ENCODE results near the gene LRP1-AS. TPM values are rescaled to one million over a fixed set of nuclear protein-coding genes. Genes with fewer than 3 reads are reported as not detected.

The LRP1-AS gene
- total RNA-seq, 1 experiment from 2014 or later = not detected

- Histone ChIP-seq H3K4me1 (ENCODE audit: control insufficient read depth, insufficient read depth, low read length) (no peaks in the 10 kb centered on the region), H3K9me3 (ENCODE audit: control insufficient read depth, insufficient read depth, low read depth, low read length) (no peaks in the 10 kb centered on the region), H3K27me3 (ENCODE audit: control insufficient read depth, insufficient read depth, low read length) (no peaks in the 10 kb centered on the region), H3K36me3 (ENCODE audit: control insufficient read depth, insufficient read depth, low read length) (no peaks in the 10 kb centered on the region), H3K27ac (ENCODE audit: low read length) (no peak overlapping the region), H3K4me3 (ENCODE audit: low read depth in 2 of 2, low read length in 2 of 2) (no peak overlapping the region)
- in situ Hi-C loops (cut with HindIII; ENCODE audit: low pct_unique_long_range_greater_than_20kb, low sequenced_read_pairs) (no loop called here), intact Hi-C loops (cut with micrococcal nuclease; ENCODE audit: unreplicated experiment) (loop anchor here (2.0 kb wide), 1 partner anchor 53 kb away; no protein-coding TSS in a partner anchor)
- ATAC-seq = no peak
- BruUV-seq (replicated peaks) = no TSS peak
- ChIA-PET CTCF (no interaction called here), POLR2A (no interaction called here)
- TF ChIP-seq TCF7L2 (IDR thresholded peaks at IDR 0.05; ENCODE audit: low read depth, low read length) (no peak), SIN3A (IDR thresholded peaks at IDR 0.05; ENCODE audit: borderline replicate concordance, insufficient read depth, low read depth, low read length) (no peak)
- DNase-seq (ENCODE audit: low read depth, low spot score) = no peak
Observed at GRCh38 chr12:57177354-57177753, 29.9 kb upstream of the LRP1-AS start.

DNA sequence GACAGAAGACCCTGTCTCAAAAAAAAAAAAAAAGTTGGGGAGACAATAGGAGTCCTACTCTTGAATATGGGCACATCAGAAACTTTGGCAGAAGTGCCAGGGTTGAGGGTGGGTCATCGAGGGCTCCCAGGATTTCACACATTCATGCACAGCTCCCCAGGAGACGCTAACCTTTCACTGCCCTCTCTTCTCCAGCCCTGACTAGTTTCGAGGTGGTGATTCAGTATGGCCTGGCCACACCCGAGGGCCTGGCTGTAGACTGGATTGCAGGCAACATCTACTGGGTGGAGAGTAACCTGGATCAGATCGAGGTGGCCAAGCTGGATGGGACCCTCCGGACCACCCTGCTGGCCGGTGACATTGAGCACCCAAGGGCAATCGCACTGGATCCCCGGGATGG is 29.4 kb upstream of the LRP1-AS start:
- BruUV-seq (replicated peaks) = no TSS peak
- TF ChIP-seq SIN3A (IDR thresholded peaks at IDR 0.05; ENCODE audit: borderline replicate concordance, insufficient read depth, low read depth, low read length) (no peak), CTCF (IDR thresholded peaks at IDR 0.05) (no peak), TCF7L2 (IDR thresholded peaks at IDR 0.05; ENCODE audit: low read depth, low read length) (no peak), POLR2AphosphoS5 (IDR thresholded peaks at IDR 0.05; ENCODE audit: low read depth, low read length) (no peak), REST (IDR thresholded peaks at IDR 0.05; ENCODE audit: insufficient read depth in 1 of 2, low read depth in 2 of 2, low read length in 1 of 2) (no peak)
- no peak for DNase-seq (ENCODE audit: low read depth, low spot score)
- intact Hi-C loops (cut with micrococcal nuclease; ENCODE audit: unreplicated experiment) (loop anchor here (2.0 kb wide), 1 partner anchor 52 kb away; no protein-coding TSS in a partner anchor), in situ Hi-C loops (cut with HindIII; ENCODE audit: low pct_unique_long_range_greater_than_20kb, low sequenced_read_pairs) (no loop called here)
- POLR2A ChIA-PET = no interaction called here
- no peak overlapping the region for H3K27ac ChIP-seq (ENCODE audit: low read length)
- H3K36me3 ChIP-seq (ENCODE audit: control insufficient read depth, insufficient read depth, low read length) = no peaks in the 10 kb centered on the region
- no peak overlapping the region for H3K4me3 ChIP-seq (ENCODE audit: low read depth in 2 of 2, low read length in 2 of 2)
- H3K4me1 ChIP-seq (ENCODE audit: control insufficient read depth, insufficient read depth, low read length) = no peaks in the 10 kb centered on the region
- CTCF ChIA-PET = interaction anchor here (2.1 kb wide), 1 partner anchor 49 kb away, joined by 9 read pairs; the partner anchor contains the start of gene LRP1
- H3K27me3 ChIP-seq (ENCODE audit: control insufficient read depth, insufficient read depth, low read length) = no peaks in the 10 kb centered on the region
- H3K9me3 ChIP-seq (ENCODE audit: control insufficient read depth, insufficient read depth, low read depth, low read length) = no peaks in the 10 kb centered on the region
- ATAC-seq = no peak

- H3K27ac ChIP-seq (ENCODE audit: low read length) = no peak overlapping the region
- CTCF ChIA-PET = interaction anchor here (0.5 to 2.1 kb wide), 7 partner anchors 10 to 107 kb away, joined by 3 to 15 read pairs (median 4); partner anchors contain the start of gene LRP1
- TF ChIP-seq SIN3A (IDR thresholded peaks at IDR 0.05; ENCODE audit: borderline replicate concordance, insufficient read depth, low read depth, low read length) (no peak), CTCF (IDR thresholded peaks at IDR 0.05) (peak; percentile 2), REST (IDR thresholded peaks at IDR 0.05; ENCODE audit: insufficient read depth in 1 of 2, low read depth in 2 of 2, low read length in 1 of 2) (no peak)
- no peaks in the 10 kb centered on the region for H3K4me1 ChIP-seq (ENCODE audit: control insufficient read depth, insufficient read depth, low read length)
- POLR2A ChIA-PET = no interaction called here
- DNase-seq (ENCODE audit: low read depth, low spot score) (no peak), ATAC-seq (no peak)
- no TSS peak for BruUV-seq (replicated peaks)
- intact Hi-C loops (cut with micrococcal nuclease; ENCODE audit: unreplicated experiment) = loop anchor here (2.0 kb wide), 1 partner anchor 51 kb away; no protein-coding TSS in a partner anchor
- no peaks in the 10 kb centered on the region for H3K36me3 ChIP-seq (ENCODE audit: control insufficient read depth, insufficient read depth, low read length)
- no peaks in the 10 kb centered on the region for H3K27me3 ChIP-seq (ENCODE audit: control insufficient read depth, insufficient read depth, low read length)
- H3K9me3 ChIP-seq (ENCODE audit: control insufficient read depth, insufficient read depth, low read depth, low read length) = no peaks in the 10 kb centered on the region
- no peak overlapping the region for H3K4me3 ChIP-seq (ENCODE audit: low read depth in 2 of 2, low read length in 2 of 2)
- in situ Hi-C loops (cut with HindIII; ENCODE audit: low pct_unique_long_range_greater_than_20kb, low sequenced_read_pairs) = no loop called here
Observed at GRCh38 chr12:57176139-57176477, 28.7 kb upstream of the LRP1-AS start.
